Activated effector memory CD4-positive, alpha-beta T cell treated with anti-CD3 and anti-CD28 coated beads, Interleukin-2, amount 50 U/mL, for 16 hours (primary cell): Measurements from ENCODE around the gene FGGY.

ENCODE experiments used
- DNase-seq: peaks from one replicate; pipeline ENCODE4 v3.0.0-alpha.2; 2020

Gene FGGY

GRCh38 chr1:59419361-59420140, 122.7 kb downstream of the FGGY start:
- DNase-seq, result no peak

DNA sequence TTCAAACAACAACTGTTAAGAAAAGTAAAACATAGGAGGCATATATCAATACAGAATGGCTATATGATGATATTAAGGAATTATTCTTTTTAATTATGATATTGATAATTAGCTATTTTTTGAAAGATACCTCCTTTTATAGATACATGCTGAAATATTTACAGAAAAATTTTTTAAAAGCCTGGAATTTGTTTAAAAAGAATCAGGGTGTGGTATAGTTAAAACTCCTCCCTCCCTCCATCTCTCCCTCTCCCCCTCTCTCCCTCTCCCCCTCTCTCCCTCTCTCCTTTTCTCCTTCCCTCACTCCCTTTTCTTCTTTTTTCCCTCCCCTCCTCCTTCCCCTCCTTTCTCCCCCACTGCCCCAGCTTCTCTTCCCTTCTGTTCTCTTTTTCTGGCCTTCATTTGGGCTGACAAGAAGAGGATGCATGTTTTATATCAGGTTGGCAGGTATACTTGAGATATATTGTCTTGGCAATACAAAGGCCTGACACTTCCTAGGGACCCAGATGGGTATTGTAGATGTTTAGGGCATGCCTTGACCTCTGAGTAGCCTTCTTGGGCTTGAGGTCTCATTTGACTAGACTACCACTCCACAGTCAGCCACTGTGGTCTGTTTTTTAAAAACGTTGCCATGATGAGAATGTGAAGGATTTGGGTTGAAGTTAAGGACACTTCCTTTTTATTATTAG, 124.5 kb downstream of the FGGY start:
- no peak for DNase-seq

- DNase-seq, result no peak
These were observed 126.2 kb downstream of the FGGY start for GRCh38 chr1:59422921-59423575.

- no peak for DNase-seq
These were observed 130.3 kb downstream of the FGGY start for GRCh38 chr1:59427155-59427554.

- no peak for DNase-seq
These were observed 130.9 kb downstream of the FGGY start for GRCh38 chr1:59427784-59428183.

- no peak for DNase-seq
These were observed 131.9 kb downstream of the FGGY start for GRCh38 chr1:59428828-59429227.

- no peak for DNase-seq
These were observed 132.8 kb downstream of the FGGY start for GRCh38 chr1:59429656-59430055.

DNA sequence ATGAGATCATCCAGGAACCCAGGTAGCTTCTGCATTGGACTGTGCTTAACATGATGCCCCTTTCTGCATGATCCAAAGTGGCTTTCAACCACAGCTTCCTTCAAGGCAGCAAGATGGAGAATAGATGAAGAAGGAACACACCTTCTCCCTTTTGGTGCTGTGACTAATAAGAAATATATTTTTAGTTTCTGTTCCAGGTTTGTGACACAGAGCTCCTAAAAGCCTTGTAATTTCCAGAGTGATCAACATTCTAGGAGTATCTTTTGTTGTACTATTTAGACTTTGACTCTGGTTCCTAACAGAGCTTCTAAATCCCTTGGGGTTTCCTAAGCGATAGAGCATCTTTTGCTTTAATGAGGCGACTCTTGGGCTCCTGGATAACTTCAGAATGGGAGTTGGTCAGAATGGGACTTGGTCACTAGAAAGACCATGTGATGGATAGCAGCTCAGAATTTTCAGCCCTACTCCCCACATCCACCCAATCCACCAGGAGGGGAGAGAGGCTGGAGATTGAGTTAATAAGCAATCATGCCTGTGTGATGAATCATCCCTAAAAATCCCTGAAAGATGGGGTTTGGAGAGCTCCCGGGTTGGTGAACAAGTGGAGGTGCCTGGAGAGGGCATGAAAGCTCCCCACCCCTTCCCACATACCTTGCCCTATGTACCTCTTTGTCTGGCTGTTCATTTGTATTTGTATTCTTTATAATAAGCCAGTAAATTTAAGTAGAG, 134.8 kb downstream of the FGGY start:
- no peak for DNase-seq

DNA sequence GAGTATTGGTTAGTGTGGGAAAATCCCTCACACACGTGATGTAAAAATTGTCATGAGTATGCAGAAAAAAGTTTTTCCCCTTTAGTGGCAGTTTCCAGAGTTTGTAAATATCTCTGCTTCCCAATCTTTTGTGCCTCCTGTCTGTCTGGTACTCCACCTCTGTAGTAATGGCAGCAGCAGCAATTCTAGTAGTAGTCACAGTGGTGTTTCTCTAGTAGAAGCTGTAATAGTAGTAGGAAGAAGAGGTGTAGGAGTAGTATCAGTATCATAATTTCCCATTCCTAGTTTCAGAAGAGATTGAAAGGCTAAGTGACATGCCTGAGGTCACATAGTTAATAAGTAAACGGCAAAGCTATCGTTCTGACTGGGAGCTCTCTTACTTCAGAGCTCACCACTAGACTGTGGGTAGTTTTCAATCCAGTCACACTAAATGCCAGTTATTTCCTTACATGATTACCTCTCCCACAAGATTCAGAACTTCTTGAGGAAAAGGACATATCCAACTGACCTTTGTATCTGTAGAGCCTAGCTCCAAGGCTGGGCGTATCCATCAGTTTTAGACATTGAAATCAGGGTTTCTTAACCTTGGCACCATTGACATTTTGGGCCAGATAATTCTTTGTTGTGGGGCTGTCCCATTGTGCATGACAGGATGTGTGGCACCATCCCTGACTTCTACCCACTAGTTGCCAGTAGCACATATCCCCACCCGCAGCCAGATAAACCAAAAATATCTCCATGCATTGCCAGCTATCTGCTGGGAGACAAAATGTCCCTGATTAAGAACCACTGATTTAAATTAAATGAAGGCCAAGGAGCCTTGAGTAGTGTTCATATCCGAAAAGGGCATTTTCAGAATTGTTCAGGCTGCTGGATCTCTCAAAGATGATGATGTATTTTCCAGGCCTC, 135.9 kb downstream of the FGGY start:
- DNase-seq, result no peak

DNA sequence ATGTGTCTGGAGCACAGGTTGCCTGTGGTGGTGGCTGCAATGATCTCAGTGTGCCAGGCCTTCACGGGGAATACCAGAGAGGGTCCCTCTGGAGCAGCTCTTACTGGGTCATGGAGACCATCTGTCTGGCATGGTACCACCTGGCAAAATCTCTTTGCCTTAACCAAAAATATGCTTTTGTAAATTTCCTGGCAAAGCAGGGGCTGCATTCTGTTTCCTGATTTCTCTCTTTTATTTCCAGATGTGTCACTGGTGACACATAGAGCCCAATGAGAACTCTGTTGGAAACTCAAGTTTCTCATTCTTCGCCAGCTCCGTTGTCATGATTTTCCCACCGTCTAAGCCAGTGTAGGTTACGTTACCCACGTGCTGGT, 136.5 kb downstream of the FGGY start:
- no peak for DNase-seq

GRCh38 chr1:59434336-59434735, 137.4 kb downstream of the FGGY start:
- no peak for DNase-seq

- DNase-seq, result no peak
These were observed 139.7 kb downstream of the FGGY start for GRCh38 chr1:59436637-59437036.

- DNase-seq, result no peak
These were observed 141.2 kb downstream of the FGGY start for GRCh38 chr1:59438058-59438560.

DNA sequence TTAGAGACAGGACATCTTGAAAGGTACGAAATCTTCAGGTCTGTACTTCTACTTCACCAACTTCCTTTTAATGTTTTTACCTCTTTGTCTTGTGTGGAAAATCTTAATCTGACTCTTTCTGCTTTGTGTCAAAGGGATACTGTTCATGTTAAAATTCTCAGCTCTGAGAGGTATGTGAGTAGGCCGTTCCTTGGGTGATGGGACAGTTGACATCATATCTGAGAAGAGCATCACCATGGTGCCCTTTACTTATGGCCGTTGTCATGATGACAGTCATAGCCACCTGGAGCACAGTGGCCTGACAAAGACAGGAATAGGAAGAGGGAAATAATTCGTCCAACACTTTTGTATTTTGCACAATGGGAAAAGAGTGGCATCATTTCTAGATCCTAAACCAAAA, 145.6 kb downstream of the FGGY start:
- DNase-seq, result no peak

DNA sequence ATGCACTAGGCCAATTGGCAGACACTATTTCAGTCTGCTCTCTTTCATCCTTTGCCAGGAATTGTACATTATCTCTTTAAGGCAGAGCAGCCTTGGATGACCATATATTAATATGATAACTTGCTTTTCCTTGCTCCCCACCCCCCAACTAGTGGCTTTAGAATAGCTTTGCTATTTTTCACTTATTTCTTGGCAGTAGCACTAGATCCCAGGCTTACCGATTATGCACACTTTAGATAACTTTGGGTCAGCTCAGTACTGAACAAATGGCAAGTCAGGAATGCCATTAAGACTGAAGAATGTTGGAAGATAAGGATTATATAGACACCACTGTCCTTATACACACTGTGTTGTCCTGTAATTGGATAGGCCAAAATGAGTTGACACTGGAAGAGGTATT, 146.4 kb downstream of the FGGY start:
- DNase-seq, result no peak

- DNase-seq, result no peak
These were observed 147.6 kb downstream of the FGGY start for GRCh38 chr1:59444520-59444919.

GRCh38 chr1:59445040-59445439, 148.1 kb downstream of the FGGY start:
- no peak for DNase-seq

GRCh38 chr1:59446257-59446901, 149.5 kb downstream of the FGGY start:
- DNase-seq, result no peak

DNA sequence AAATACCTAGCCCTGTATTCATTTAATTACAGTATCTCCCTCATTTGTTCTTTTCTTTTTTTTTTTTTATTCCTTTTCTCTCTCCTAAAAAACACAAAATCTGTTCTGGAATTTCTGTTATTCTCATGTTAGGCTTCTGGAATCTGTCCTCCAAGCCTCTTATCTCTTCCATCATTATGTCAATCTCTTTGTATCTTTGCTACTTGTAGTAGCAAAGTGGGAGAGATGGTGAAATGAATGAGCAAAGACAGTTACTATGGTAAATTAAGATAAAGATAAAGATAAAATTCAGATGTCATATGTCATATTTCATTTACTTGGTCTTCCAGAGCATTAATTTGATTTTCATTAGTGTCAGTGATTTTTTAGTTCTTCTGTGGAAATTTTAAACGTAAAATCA, 155.1 kb downstream of the FGGY start:
- no peak for DNase-seq

GRCh38 chr1:59452559-59452958, 155.7 kb downstream of the FGGY start:
- no peak for DNase-seq

DNA sequence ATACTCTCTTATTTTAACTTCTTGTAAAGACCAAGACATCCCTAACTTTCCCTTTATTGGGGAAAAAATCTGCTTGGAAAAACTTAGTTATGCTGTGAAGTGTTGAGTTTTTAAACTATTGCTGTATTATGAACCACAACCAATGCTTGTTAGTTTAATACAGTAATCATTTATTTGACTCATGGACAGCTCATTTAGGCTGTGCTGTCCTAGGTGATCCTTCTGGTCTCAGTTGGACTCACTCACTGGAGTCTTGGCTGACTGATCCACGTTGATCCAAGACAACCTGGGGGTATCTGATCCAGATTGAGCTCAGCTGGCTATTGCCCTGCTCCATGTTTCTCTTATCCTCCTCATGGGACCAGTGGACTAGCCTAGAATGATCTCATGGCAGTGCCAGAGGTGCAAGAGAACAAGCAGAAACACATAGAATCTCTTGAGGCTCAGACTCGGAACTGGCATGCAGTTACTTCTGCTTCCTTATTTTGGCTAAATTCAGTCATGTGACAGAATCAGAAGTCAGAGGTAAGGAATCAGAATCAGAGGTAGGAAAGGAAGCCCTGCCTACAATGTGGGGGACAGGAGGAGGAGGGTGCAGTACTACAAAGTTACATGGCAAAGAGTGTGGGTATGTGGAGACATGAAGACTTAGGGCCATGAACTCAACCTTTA, 156.5 kb downstream of the FGGY start:
- no peak for DNase-seq
